T-cell (primary cell): ENCODE measurements around the gene EFHC1. TPM values are rescaled to one million over a fixed set of nuclear protein-coding genes. Genes with fewer than 3 reads are reported as not detected.

Source experiments
- ATAC-seq, 4 experiments: fragments of 200-7000 bp in 3 of 4; fragments of 150-1000 bp in 1 of 4; cut with Tn5 transposase; replicated peaks in 1 of 4; 1 replicate in 3 of 4; 2 replicates in 1 of 4; pipeline ENCODE4 v1.10.0; 2021; ENCODE audit warnings: moderate library complexity in 3 of 4, mild to moderate bottlenecking in 2 of 4, moderate number of reproducible peaks in 1 of 4
- CTCF ChIA-PET, 2 donors: fragments of 300-600 bp; sonication (Branson Sonifier 250); formaldehyde crosslinking; loops; one replicate each; lab custom pipeline; 2022; ENCODE audit warnings: antibody characterized with exemption in 2 of 2; lab: Charles Lee
- POLR2A ChIA-PET, 2 donors: fragments of 300-600 bp; sonication (Branson Sonifier 250); formaldehyde crosslinking; loops; one replicate each; lab custom pipeline; 2022; ENCODE audit warnings: antibody characterized with exemption in 2 of 2; lab: Charles Lee
- DNase-seq, 35 experiments: peaks; one replicate each; pipeline versions ENCODE4 v3.0.0 to v3.0.0-alpha.2; 2013 to 2023
- H3K27ac ChIP-seq: one replicate; pipeline ENCODE4 v1.5.1; 2013; ENCODE audit warnings: low read length
- H3K27me3 ChIP-seq, 2 experiments: replicated peaks in 1 of 2; 1 replicate in 1 of 2; 2 replicates in 1 of 2; pipeline versions ENCODE4 v1.6.1 to v1.7.0; 2013; ENCODE audit warnings: low read length in 1 of 2, mixed read lengths in 1 of 2; ENCODE audit not compliant: control insufficient read depth in 2 of 2, insufficient read depth in 2 of 2; ENCODE audit errors: extremely low read depth in 1 of 2
- H3K36me3 ChIP-seq, 2 donors: 1 replicate in 1 of 2; 2 replicates in 1 of 2; pipeline versions ENCODE4 v1.6.1 to v1.7.0; 2013; ENCODE audit warnings: low read length in 1 of 2; ENCODE audit not compliant: control insufficient read depth in 2 of 2, insufficient read depth in 1 of 2; ENCODE audit errors: extremely low read depth in 1 of 2
- H3K4me1 ChIP-seq, 2 experiments: 1 replicate in 1 of 2; 2 replicates in 1 of 2; pipeline versions ENCODE4 v1.6.1 to v1.7.0; 2013; ENCODE audit warnings: low read length in 2 of 2, mixed read lengths in 1 of 2; ENCODE audit not compliant: insufficient read depth in 2 of 2, control insufficient read depth in 1 of 2; ENCODE audit errors: extremely low read depth in 1 of 2
- H3K4me3 ChIP-seq, 2 donors: 1 replicate in 1 of 2; 2 replicates in 1 of 2; pipeline versions ENCODE4 v1.5.1 to v1.7.0; 2013; ENCODE audit warnings: mild to moderate bottlenecking in 2 of 2, low read length in 1 of 2, moderate library complexity in 1 of 2; ENCODE audit not compliant: control insufficient read depth in 1 of 2; ENCODE audit errors: extremely low read depth in 1 of 2
- H3K9me3 ChIP-seq: 2 replicates; pipeline ENCODE4 v1.7.0; 2013
- H3K27ac Mint-ChIP-seq, 2 donors: one replicate each; pipeline ENCODE4 v1.8.0; 2020 to 2021; ENCODE audit warnings: mild to moderate bottlenecking in 2 of 2, mixed read lengths in 2 of 2
- H3K27me3 Mint-ChIP-seq, 2 donors: one replicate each; pipeline ENCODE4 v1.8.0; 2021 to 2022; ENCODE audit warnings: mixed read lengths in 2 of 2
- H3K36me3 Mint-ChIP-seq: one replicate; pipeline ENCODE4 v1.8.0; 2021; ENCODE audit warnings: mixed read lengths
- H3K4me1 Mint-ChIP-seq, 3 donors: one replicate each; pipeline ENCODE4 v1.8.0; 2020 to 2022; ENCODE audit warnings: mixed read lengths in 3 of 3, mild to moderate bottlenecking in 1 of 3
- H3K4me3 Mint-ChIP-seq, 3 donors: one replicate each; pipeline ENCODE4 v1.8.0; 2020 to 2022; ENCODE audit warnings: mild to moderate bottlenecking in 3 of 3, mixed read lengths in 3 of 3, moderate library complexity in 3 of 3
- H3K9me3 Mint-ChIP-seq, 3 donors: one replicate each; pipeline ENCODE4 v1.8.0; 2020 to 2022; ENCODE audit warnings: mixed read lengths in 3 of 3
- WGBS: methylation state at CpG from one replicate; pipeline ENCODE4 v1.1.5; 2013; ENCODE audit warnings: missing lambda C conversion rate; ENCODE audit not compliant: insufficient coverage; 5-methylcytosine and 5-hydroxymethylcytosine counted together
- total RNA-seq, 35 experiments: library from RNA in 6 of 35; stranded (reverse) in 6 of 35; fragments of 120-200 nt in 1 of 35; gene quantifications; one replicate each; pipeline versions ENCODE4 v1.2.1 to v1.2.4 and lab custom pipeline; 2013 to 2026

EFHC1 gene
- total RNA-seq, 5 donors from 2014 or later (not counting 1 experiment from before 2014, with no cell fraction given): 4.5 to 8.6 (median 6.2) TPM

DNA sequence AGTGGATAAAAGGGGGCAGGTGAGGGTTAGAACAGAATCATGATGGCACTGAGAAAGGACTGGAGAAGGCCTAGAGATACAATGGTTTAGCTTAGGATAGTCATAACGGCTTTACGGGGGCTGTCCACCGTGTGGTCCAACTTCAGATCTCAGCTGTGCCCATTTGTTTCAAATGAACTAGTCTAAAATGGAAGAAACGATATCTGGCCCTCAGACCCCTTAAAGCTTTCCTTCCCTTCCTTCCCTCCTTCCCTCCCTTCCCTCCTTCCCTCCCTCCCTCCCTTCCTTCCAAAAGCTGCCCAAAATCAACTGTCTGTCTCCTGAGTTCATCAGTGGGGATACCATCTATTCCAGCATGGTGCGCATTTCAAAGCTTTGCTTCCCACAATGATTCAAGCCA lies 128.9 kb downstream of the EFHC1 start:
- H3K36me3 Mint-ChIP-seq: peaks cover 27% of the 10 kb centered on the region
- WGBS: 95% methylated on average over 5 of the region's 5 CpGs
- Histone ChIP-seq H3K4me3 (no peak overlapping the region), H3K9me3 (no peaks in the 10 kb centered on the region), H3K27ac (no peak overlapping the region), H3K27me3 (no peaks in the 10 kb centered on the region), H3K36me3 (no peaks in the 10 kb centered on the region), H3K4me1 (peaks cover 0 to 15% of the 10 kb centered on the region in 2 experiments)
- H3K4me3 Mint-ChIP-seq: no peak overlapping the region
- DNase-seq: no peak
- no peaks in the 10 kb centered on the region for H3K27me3 Mint-ChIP-seq
- CTCF ChIA-PET: interaction anchor here in 1 of 2 donors (0.5 kb wide), 1 partner anchor 386 kb away, joined by 3 read pairs; no protein-coding TSS in a partner anchor
- H3K27ac Mint-ChIP-seq: no peak overlapping the region
- POLR2A ChIA-PET: no interaction called here
- peaks cover 38 to 64% (median 49%) of the 10 kb centered on the region in 3 donors for H3K4me1 Mint-ChIP-seq
- no peaks in the 10 kb centered on the region for H3K9me3 Mint-ChIP-seq
- no peak for ATAC-seq

DNA sequence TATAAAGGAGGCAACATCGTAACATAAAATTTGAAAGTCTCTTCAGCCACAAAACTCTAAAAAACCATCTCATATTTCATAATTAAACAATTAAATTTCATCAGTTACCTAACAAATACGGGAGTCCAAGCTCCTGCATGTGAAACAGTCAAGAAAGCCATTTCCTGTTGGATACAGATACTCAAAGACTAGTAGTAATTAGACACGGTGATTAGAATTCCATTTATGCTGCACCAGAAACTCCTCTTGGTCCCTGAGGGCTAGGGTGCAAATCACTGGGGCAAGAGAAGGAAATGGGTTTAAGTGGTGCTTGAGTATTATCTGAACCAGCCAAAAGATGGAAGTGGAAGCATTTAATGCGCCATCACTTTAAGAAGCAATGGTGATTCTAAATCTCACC lies 129.3 kb downstream of the EFHC1 start:
- Histone ChIP-seq H3K36me3 (no peaks in the 10 kb centered on the region), H3K27me3 (no peaks in the 10 kb centered on the region), H3K9me3 (no peaks in the 10 kb centered on the region), H3K4me3 (no peak overlapping the region), H3K27ac (no peak overlapping the region), H3K4me1 (peaks cover 0 to 15% of the 10 kb centered on the region in 2 experiments)
- Mint-ChIP-seq H3K4me3 (no peak overlapping the region), H3K27ac (no peak overlapping the region), H3K4me1 (peaks cover 35 to 65% (median 47%) of the 10 kb centered on the region in 3 donors), H3K36me3 (peaks cover 23% of the 10 kb centered on the region), H3K27me3 (no peaks in the 10 kb centered on the region), H3K9me3 (no peaks in the 10 kb centered on the region)
- ChIA-PET POLR2A (no interaction called here), CTCF (interaction anchor here (0.5 to 0.6 kb wide), 4 partner anchors 15 to 386 kb away, joined by 3 to 4 read pairs (median 3); no protein-coding TSS in a partner anchor)
- WGBS: 92% methylated on average over 2 of the region's 4 CpGs
- no peak for DNase-seq
- ATAC-seq: no peak

DNA sequence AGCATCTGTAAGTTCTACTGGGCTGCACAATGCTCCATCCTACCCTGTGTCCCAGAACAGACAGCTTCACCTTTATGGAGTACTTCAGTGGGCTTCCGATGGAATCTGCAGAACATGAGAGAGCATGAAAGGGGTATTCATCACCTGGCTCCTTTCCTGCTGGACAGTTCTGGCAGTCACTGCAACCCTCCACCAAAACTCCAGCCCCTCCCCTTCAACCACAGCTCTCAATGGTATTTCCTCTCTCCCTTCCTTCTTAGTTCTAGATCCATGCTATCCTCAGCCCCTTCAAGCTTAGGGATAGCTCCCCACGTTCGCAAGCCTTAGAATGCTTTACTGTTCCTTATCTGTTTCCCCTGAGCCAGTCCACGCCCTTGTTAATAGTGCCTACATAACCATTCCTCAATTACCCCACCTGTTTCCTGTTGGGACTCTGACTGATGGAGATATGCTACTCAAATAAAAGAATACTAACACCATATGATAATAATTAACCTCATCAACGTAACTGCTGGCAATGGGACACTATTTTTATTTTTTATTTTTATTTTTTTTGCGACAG lies 130.0 kb downstream of the EFHC1 start:
- Histone ChIP-seq H3K4me1 (peaks cover 0 to 15% of the 10 kb centered on the region in 2 experiments), H3K4me3 (no peak overlapping the region), H3K36me3 (no peaks in the 10 kb centered on the region), H3K27ac (no peak overlapping the region), H3K27me3 (no peaks in the 10 kb centered on the region), H3K9me3 (no peaks in the 10 kb centered on the region)
- H3K4me1 Mint-ChIP-seq: peaks cover 35 to 64% (median 46%) of the 10 kb centered on the region in 3 donors
- POLR2A ChIA-PET: no interaction called here
- H3K4me3 Mint-ChIP-seq: no peak overlapping the region
- WGBS: 92% methylated on average over 2 of the region's 6 CpGs
- H3K9me3 Mint-ChIP-seq: no peaks in the 10 kb centered on the region
- CTCF ChIA-PET: interaction anchor here (0.5 to 0.6 kb wide), 3 partner anchors 14 to 142 kb away, joined by 3 to 4 read pairs (median 3); no protein-coding TSS in a partner anchor
- ATAC-seq (no peak), DNase-seq (no peak)
- no peaks in the 10 kb centered on the region for H3K27me3 Mint-ChIP-seq
- H3K36me3 Mint-ChIP-seq: peaks cover 21% of the 10 kb centered on the region
- H3K27ac Mint-ChIP-seq: no peak overlapping the region

DNA sequence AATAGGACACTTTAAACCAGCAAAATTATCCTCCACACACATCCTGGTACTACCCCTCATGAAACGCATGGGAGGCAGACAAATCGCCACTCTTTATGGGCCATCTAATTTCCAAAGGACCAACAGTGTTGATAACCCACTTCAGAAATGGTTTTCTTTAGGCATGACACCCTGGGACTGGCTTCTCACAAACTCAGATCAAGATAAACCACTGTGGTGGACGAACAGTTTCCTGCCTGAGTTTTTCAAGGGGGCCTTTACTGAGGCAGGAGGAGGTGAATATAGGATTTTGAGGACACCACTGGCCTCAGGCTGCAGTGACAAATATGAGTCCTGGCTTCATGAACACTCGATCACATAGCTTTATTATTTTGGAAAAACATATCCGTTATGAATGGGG lies 130.7 kb downstream of the EFHC1 start:
- peaks cover 19% of the 10 kb centered on the region for H3K36me3 Mint-ChIP-seq
- no peak for DNase-seq
- Histone ChIP-seq H3K27ac (no peak overlapping the region), H3K36me3 (no peaks in the 10 kb centered on the region), H3K9me3 (no peaks in the 10 kb centered on the region), H3K4me3 (no peak overlapping the region), H3K4me1 (peaks cover 0 to 15% of the 10 kb centered on the region in 2 experiments), H3K27me3 (no peaks in the 10 kb centered on the region)
- H3K27me3 Mint-ChIP-seq: no peaks in the 10 kb centered on the region
- H3K4me1 Mint-ChIP-seq: peaks cover 35 to 58% (median 46%) of the 10 kb centered on the region in 3 donors
- ChIA-PET POLR2A (no interaction called here), CTCF (no interaction called here)
- no peaks in the 10 kb centered on the region for H3K9me3 Mint-ChIP-seq
- ATAC-seq: no peak
- H3K4me3 Mint-ChIP-seq: no peak overlapping the region
- WGBS: 100% methylated on average over 1 of the region's 5 CpGs
- H3K27ac Mint-ChIP-seq: no peak overlapping the region

DNA sequence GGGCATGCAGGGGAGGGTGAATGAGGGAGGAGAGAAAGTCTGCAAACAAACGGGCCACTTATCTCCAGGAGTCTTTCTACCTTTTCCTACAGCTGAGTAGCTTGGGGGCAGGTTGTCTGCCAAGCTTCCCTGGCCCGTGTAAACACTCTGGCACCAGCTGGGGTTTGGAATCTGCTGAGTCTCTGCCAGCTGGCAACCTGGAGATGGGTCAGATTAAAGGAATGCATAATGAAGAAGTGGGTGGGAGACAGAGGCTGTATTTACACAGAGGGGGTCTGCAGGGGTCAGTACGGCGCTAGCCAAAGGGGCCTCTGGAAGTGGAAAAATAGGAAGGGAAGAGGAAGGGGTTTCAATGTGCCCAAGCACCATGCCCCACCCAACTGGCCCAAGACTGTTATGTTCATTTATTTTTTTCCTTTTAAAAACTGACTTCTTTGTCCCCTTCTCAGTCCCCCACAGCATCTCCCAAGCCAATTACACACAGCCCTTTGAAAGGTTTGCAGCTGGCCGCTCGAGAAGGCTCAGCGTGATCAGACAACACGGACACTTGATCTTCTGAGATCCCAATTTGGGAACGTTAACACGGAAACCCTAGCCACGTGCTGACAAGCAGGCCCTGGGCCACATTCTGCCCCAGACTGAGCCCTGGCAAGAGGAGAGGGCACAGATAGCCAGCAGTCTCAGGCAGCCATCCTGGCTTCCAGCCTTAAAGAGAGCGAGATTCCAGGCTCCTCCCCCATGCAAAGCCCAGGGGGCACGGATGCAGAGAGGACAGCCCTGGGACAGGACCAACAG lies 131.5 kb downstream of the EFHC1 start:
- ChIA-PET CTCF (no interaction called here), POLR2A (no interaction called here)
- DNase-seq (no peak), ATAC-seq (no peak)
- Mint-ChIP-seq H3K4me1 (peaks cover 29 to 54% (median 40%) of the 10 kb centered on the region in 3 donors), H3K4me3 (no peak overlapping the region), H3K27ac (no peak overlapping the region), H3K27me3 (no peaks in the 10 kb centered on the region), H3K9me3 (no peaks in the 10 kb centered on the region), H3K36me3 (peaks cover 12% of the 10 kb centered on the region)
- WGBS: 84% methylated on average over 9 of the region's 13 CpGs
- Histone ChIP-seq H3K36me3 (no peaks in the 10 kb centered on the region), H3K4me1 (peaks cover 0 to 15% of the 10 kb centered on the region in 2 experiments), H3K9me3 (no peaks in the 10 kb centered on the region), H3K27ac (no peak overlapping the region), H3K4me3 (no peak overlapping the region), H3K27me3 (no peaks in the 10 kb centered on the region)

DNA sequence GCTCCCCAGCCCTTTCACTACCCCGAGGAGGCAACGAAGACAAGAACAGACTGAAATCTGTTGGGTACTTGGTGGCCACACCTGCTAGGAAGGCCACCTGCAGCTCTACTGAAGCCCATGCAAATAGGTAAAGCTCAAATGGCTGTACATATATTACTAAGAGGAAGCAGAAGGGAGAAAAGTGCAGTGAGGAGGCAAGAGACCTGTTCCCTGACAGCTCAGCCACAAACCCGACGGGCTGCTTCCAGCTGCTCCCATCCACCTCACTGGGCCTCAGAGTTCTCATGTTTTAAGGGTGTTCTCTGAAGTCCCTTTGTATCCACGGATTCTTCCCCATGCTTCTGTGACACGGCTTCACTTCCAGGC lies 132.1 kb downstream of the EFHC1 start:
- no CpG with 5 or more reads among the region's 6 CpGs for WGBS
- no peaks in the 10 kb centered on the region for H3K36me3 ChIP-seq
- Mint-ChIP-seq H3K27me3 (no peaks in the 10 kb centered on the region), H3K36me3 (peaks cover 14% of the 10 kb centered on the region), H3K4me3 (no peak overlapping the region), H3K9me3 (no peaks in the 10 kb centered on the region), H3K4me1 (peaks cover 28 to 52% (median 35%) of the 10 kb centered on the region in 3 donors), H3K27ac (no peak overlapping the region)
- H3K27me3 ChIP-seq: no peaks in the 10 kb centered on the region
- CTCF ChIA-PET: interaction anchor here (0.5 kb wide), 2 partner anchors 98 to 111 kb away, joined by 3 read pairs; no protein-coding TSS in a partner anchor
- H3K4me3 ChIP-seq: no peak overlapping the region
- POLR2A ChIA-PET: no interaction called here
- DNase-seq (no peak), ATAC-seq (no peak)
- no peak overlapping the region for H3K27ac ChIP-seq
- H3K9me3 ChIP-seq: no peaks in the 10 kb centered on the region
- H3K4me1 ChIP-seq: peaks cover 0 to 15% of the 10 kb centered on the region in 2 experiments
